GM13977 (cell line): ENCODE data around the gene PEX11G.

Source experiments
- DNase-seq: peaks from one replicate; pipeline ENCODE4 v3.0.0; 2012; ENCODE audit warnings: low spot score
- CTCF ChIP-seq: IDR thresholded peaks from 2 replicates; pipeline ENCODE4 v1.5.1; 2012; ENCODE audit warnings: mild to moderate bottlenecking, control low read depth; ENCODE audit not compliant: insufficient read depth; ENCODE audit errors: extremely low read depth, missing control alignments
- in situ Hi-C: fragments of 300-500 bp; cut with MboI; formaldehyde crosslinking; loops from one replicate; pipeline ENCODE4 v1.12.0; 2022; ENCODE audit warnings: low sequenced_read_pairs, low pct_unique_long_range_greater_than_20kb, mixed read lengths, inconsistent platforms; ENCODE audit not compliant: unreplicated experiment

The PEX11G gene

GRCh38 chr19:7521551-7522071 is 32.8 kb upstream of the PEX11G start:
- no peak for TF ChIP-seq CTCF
- in situ Hi-C loops, result no loop called here
- DNase-seq, result no peak

GRCh38 chr19:7520131-7521051 is 31.6 kb upstream of the PEX11G start:
- no peak for DNase-seq
- in situ Hi-C loops, result no loop called here
- no peak for TF ChIP-seq CTCF

- DNase-seq, result no peak
- in situ Hi-C loops, result no loop called here
- TF ChIP-seq CTCF, result no peak
Measured at GRCh38 chr19:7519361-7520130, 30.7 kb upstream of the PEX11G start.

- no peak for DNase-seq
- TF ChIP-seq CTCF, result no peak
- in situ Hi-C loops, result no loop called here
Measured at GRCh38 chr19:7516878-7517277, 28.0 kb upstream of the PEX11G start.

- TF ChIP-seq CTCF, result no peak
- DNase-seq, result peak; percentile 53
- in situ Hi-C loops, result no loop called here
Measured at GRCh38 chr19:7516333-7516732, 27.5 kb upstream of the PEX11G start.

- DNase-seq, result peak; percentile 98
- in situ Hi-C loops, result no loop called here
- TF ChIP-seq CTCF, result no peak
Measured at GRCh38 chr19:7515645-7516151, 26.9 kb upstream of the PEX11G start, which contains the start of gene ZNF358. Gene ZNF358, plus strand, starts transcription at chr19:7516103. Its CDS starts 3,140 bp downstream, at chr19:7519243.
